Measurements from ENCODE around the gene COX4I1. TPM values are rescaled to one million over a fixed set of nuclear protein-coding genes. Genes with fewer than 3 reads are reported as not detected.

The COX4I1 gene
- total RNA-seq, 1 donor from 2014 or later, result 552 TPM

- Mint-ChIP-seq H3K27ac (ENCODE audit: unreplicated experiment) (no peak overlapping the region), H3K36me3 (ENCODE audit: low read depth, unreplicated experiment) (no peaks in the 10 kb centered on the region), H3K9me3 (ENCODE audit: unreplicated experiment) (no peaks in the 10 kb centered on the region), H3K27me3 (ENCODE audit: unreplicated experiment) (peaks cover 1% of the 10 kb centered on the region), H3K4me1 (ENCODE audit: unreplicated experiment) (no peaks in the 10 kb centered on the region), H3K4me3 (ENCODE audit: unreplicated experiment) (no peak overlapping the region)
- no peak for DNase-seq (ENCODE audit: low spot score)
- no peak for TF ChIP-seq CTCF (IDR thresholded peaks at IDR 0.05; ENCODE audit: unreplicated experiment)
Observed at GRCh38 chr16:85829171-85829719, 29.8 kb downstream of the COX4I1 start.

DNA sequence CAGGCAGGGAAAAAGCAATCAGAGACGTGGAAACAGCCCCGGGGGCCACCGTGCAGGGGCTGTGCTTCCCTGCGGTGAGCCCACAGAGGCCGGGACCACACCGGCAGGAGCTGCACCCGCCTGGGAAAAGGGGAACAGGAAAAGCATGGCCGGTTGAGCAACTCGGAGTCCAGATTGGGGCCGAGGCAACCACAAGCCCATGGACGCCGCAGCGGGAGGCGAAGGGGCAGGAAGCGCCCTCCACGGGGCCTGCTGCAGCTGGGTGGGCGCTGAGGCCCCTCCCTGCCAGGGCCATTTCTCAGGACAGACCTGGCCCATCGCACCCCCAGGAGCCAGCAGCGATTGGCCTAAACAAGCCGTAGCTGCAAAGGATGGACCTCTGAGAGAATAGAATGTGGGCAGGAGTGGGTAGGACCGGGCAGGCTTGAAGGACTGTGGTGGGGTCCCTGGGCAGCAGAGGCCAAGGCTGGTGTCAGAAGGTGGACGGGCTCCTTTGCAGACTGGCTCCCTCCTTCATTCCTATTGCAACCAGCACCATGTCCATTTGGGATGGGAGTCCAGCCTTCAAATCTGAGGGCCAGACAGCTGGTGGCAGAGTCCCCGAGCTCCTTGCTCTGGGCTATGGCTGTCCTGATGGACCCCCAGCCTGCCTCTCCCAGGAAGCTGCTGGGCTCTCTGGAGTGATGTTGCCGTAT, 30.4 kb downstream of the COX4I1 start:
- TF ChIP-seq CTCF (IDR thresholded peaks at IDR 0.05; ENCODE audit: unreplicated experiment), result no peak
- no peaks in the 10 kb centered on the region for H3K36me3 Mint-ChIP-seq (ENCODE audit: low read depth, unreplicated experiment)
- peaks cover 3% of the 10 kb centered on the region for H3K27me3 Mint-ChIP-seq (ENCODE audit: unreplicated experiment)
- H3K9me3 Mint-ChIP-seq (ENCODE audit: unreplicated experiment), result no peaks in the 10 kb centered on the region
- H3K4me1 Mint-ChIP-seq (ENCODE audit: unreplicated experiment), result no peaks in the 10 kb centered on the region
- no peak overlapping the region for H3K27ac Mint-ChIP-seq (ENCODE audit: unreplicated experiment)
- DNase-seq (ENCODE audit: low spot score), result no peak
- H3K4me3 Mint-ChIP-seq (ENCODE audit: unreplicated experiment), result no peak overlapping the region

GRCh38 chr16:85830821-85831220, 31.3 kb downstream of the COX4I1 start:
- no peak overlapping the region for H3K27ac Mint-ChIP-seq (ENCODE audit: unreplicated experiment)
- no peak for DNase-seq (ENCODE audit: low spot score)
- no peaks in the 10 kb centered on the region for H3K4me1 Mint-ChIP-seq (ENCODE audit: unreplicated experiment)
- peaks cover 4% of the 10 kb centered on the region for H3K27me3 Mint-ChIP-seq (ENCODE audit: unreplicated experiment)
- no peak overlapping the region for H3K4me3 Mint-ChIP-seq (ENCODE audit: unreplicated experiment)
- no peak for TF ChIP-seq CTCF (IDR thresholded peaks at IDR 0.05; ENCODE audit: unreplicated experiment)
- H3K36me3 Mint-ChIP-seq (ENCODE audit: low read depth, unreplicated experiment), result no peaks in the 10 kb centered on the region
- H3K9me3 Mint-ChIP-seq (ENCODE audit: unreplicated experiment), result no peaks in the 10 kb centered on the region

DNA sequence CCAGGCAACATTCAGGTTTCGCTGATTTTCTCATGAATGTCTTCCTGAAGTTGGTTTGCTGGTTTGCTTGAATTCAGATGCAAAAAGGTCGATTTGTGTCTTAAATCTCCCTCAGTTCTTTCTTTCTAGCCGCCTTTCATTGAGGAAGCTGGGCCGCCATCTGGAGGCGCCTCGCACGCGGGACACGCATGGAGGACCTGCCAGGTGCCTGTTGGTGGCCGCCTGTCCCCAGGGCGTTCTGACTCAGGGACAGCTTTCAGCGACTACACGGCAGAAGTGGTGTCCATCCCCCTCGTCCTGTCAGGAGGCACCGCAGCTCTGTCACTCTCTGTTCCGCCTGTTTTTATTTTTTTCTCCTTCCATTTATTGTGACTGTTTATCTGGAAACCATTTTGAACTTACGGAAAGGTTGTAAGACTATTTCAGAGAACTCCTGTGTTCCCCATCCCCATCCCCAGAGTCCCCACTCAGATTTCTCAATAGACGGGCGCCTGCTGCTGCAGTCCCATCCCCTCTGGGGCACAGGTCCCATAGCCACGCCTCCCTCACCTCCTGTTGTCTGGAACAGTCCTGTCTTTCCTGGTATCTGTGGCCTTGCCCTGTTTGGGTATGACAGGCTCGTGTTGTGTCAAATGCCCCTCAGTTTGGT, 33.2 kb downstream of the COX4I1 start:
- Mint-ChIP-seq H3K27me3 (ENCODE audit: unreplicated experiment) (peaks cover 3% of the 10 kb centered on the region), H3K4me1 (ENCODE audit: unreplicated experiment) (no peaks in the 10 kb centered on the region), H3K36me3 (ENCODE audit: low read depth, unreplicated experiment) (no peaks in the 10 kb centered on the region), H3K9me3 (ENCODE audit: unreplicated experiment) (no peaks in the 10 kb centered on the region), H3K4me3 (ENCODE audit: unreplicated experiment) (no peak overlapping the region), H3K27ac (ENCODE audit: unreplicated experiment) (no peak overlapping the region)
- no peak for DNase-seq (ENCODE audit: low spot score)
- no peak for TF ChIP-seq CTCF (IDR thresholded peaks at IDR 0.05; ENCODE audit: unreplicated experiment)

All from endothelial cell (in vitro differentiated cells).